Peyer's patch (tissue), 4 donors: ENCODE measurements around the gene DCC.

Experiments used
- POLR2A ChIP-seq, 2 donors: fragments of 450-650 bp; IDR thresholded peaks; one replicate each; pipeline ENCODE4 v1.5.1; 2017; ENCODE audit warnings: antibody characterized with exemption in 2 of 2, mild to moderate bottlenecking in 2 of 2, moderate library complexity in 2 of 2
- TF ChIP-seq, protein P1 (sequence below), 6 experiments: fragments of 450-650 bp in 4 of 6; fragments of 200-600 bp in 2 of 6; sonication (generic) in 1 of 6; IDR thresholded peaks; one replicate each; pipeline ENCODE4 v1.5.1; 2017 to 2019; ENCODE audit warnings: antibody characterized with exemption in 6 of 6, mild to moderate bottlenecking in 3 of 6, moderate library complexity in 1 of 6

GRCh38 chr18:52953387-52953786, 613.4 kb downstream of the DCC start:
- TF ChIP-seq, protein P1, sequence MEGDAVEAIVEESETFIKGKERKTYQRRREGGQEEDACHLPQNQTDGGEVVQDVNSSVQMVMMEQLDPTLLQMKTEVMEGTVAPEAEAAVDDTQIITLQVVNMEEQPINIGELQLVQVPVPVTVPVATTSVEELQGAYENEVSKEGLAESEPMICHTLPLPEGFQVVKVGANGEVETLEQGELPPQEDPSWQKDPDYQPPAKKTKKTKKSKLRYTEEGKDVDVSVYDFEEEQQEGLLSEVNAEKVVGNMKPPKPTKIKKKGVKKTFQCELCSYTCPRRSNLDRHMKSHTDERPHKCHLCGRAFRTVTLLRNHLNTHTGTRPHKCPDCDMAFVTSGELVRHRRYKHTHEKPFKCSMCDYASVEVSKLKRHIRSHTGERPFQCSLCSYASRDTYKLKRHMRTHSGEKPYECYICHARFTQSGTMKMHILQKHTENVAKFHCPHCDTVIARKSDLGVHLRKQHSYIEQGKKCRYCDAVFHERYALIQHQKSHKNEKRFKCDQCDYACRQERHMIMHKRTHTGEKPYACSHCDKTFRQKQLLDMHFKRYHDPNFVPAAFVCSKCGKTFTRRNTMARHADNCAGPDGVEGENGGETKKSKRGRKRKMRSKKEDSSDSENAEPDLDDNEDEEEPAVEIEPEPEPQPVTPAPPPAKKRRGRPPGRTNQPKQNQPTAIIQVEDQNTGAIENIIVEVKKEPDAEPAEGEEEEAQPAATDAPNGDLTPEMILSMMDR (IDR thresholded peaks at IDR 0.05) = no peak
- TF ChIP-seq POLR2A (IDR thresholded peaks at IDR 0.05) = no peak
